HG02678 (cell line): ENCODE results near the gene KLHL1.
A peak's percentile ranks its signal among the peaks of the same experiment; 100 is the strongest.

Experiments
- ATAC-seq: cut with Tn5 transposase; IDR thresholded peaks from one replicate; pipeline ENCODE4 v1.9.1; 2021; ENCODE audit warnings: mild to moderate bottlenecking, moderate library complexity; ENCODE audit not compliant: unreplicated experiment

Gene KLHL1

GRCh38 chr13:69879936-69880335 is 228.3 kb downstream of the KLHL1 start:
- ATAC-seq, result no peak

GRCh38 chr13:69872321-69873047 is 235.8 kb downstream of the KLHL1 start:
- ATAC-seq, result no peak

GRCh38 chr13:69866555-69866954 is 241.7 kb downstream of the KLHL1 start:
- ATAC-seq, result no peak

- peak; percentile 94 for ATAC-seq
Observed at GRCh38 chr13:69857183-69857821, 250.9 kb downstream of the KLHL1 start.

GRCh38 chr13:69856331-69856730 is 251.9 kb downstream of the KLHL1 start:
- no peak for ATAC-seq

- no peak for ATAC-seq
Observed at GRCh38 chr13:69828527-69828926, 279.7 kb downstream of the KLHL1 start.

- no peak for ATAC-seq
Observed at GRCh38 chr13:69820180-69820579, 288.1 kb downstream of the KLHL1 start.

GRCh38 chr13:69817333-69817869 is 290.9 kb downstream of the KLHL1 start:
- no peak for ATAC-seq

GRCh38 chr13:69809152-69809551 is 299.1 kb downstream of the KLHL1 start:
- ATAC-seq, result no peak

GRCh38 chr13:69796256-69796655 is 312.0 kb downstream of the KLHL1 start:
- ATAC-seq, result no peak

- ATAC-seq, result no peak
Observed at GRCh38 chr13:69793783-69794453, 314.3 kb downstream of the KLHL1 start.

GRCh38 chr13:69776937-69777336 is 331.3 kb downstream of the KLHL1 start:
- no peak for ATAC-seq

GRCh38 chr13:69769608-69770007 is 338.6 kb downstream of the KLHL1 start:
- no peak for ATAC-seq

- no peak for ATAC-seq
Observed at GRCh38 chr13:69761581-69761980, 346.7 kb downstream of the KLHL1 start.

- ATAC-seq, result no peak
Observed at GRCh38 chr13:69755101-69755500, 353.2 kb downstream of the KLHL1 start.

- no peak for ATAC-seq
Observed at GRCh38 chr13:69751259-69751658, 357.0 kb downstream of the KLHL1 start.

- no peak for ATAC-seq
Observed at GRCh38 chr13:69737129-69737935, 370.9 kb downstream of the KLHL1 start.

GRCh38 chr13:69721631-69722030 is 386.6 kb downstream of the KLHL1 start:
- no peak for ATAC-seq

GRCh38 chr13:69720278-69720983 is 387.8 kb downstream of the KLHL1 start:
- no peak for ATAC-seq

GRCh38 chr13:69706807-69707206 is 401.4 kb downstream of the KLHL1 start:
- no peak for ATAC-seq
